Right lobe of liver (tissue), 6 donors: ENCODE data around the gene PDSS2. TPM values are rescaled to one million over a fixed set of nuclear protein-coding genes. Genes with fewer than 3 reads are reported as not detected.

Experiments
- ATAC-seq, 4 donors: fragments of 200-7000 bp; cut with Tn5 transposase; one replicate each; pipeline ENCODE4 v1.9.1; 2020; ENCODE audit warnings: mild to moderate bottlenecking in 4 of 4, moderate library complexity in 4 of 4
- DNase-seq, 3 donors: peaks; one replicate each; pipeline ENCODE4 v3.0.0-alpha.2; 2020
- H3K27ac ChIP-seq, 3 donors: fragments of 200-600 bp; one replicate each; pipeline ENCODE4 v1.8.0; 2022
- H3K27me3 ChIP-seq, 2 donors: fragments of 200-600 bp; one replicate each; pipeline ENCODE4 v1.8.0; 2022
- H3K36me3 ChIP-seq, 4 donors: fragments of 200-600 bp; sonication (generic) in 1 of 4; one replicate each; pipeline versions ENCODE4 v1.5.1 to v1.8.0; 2017 to 2022; ENCODE audit warnings: control low read depth in 1 of 4
- H3K4me1 ChIP-seq, 4 donors: fragments of 200-600 bp; sonication (generic) in 1 of 4; one replicate each; pipeline versions ENCODE4 v1.5.1 to v1.8.0; 2017 to 2022; ENCODE audit warnings: control low read depth in 1 of 4
- H3K4me3 ChIP-seq, 3 donors: fragments of 200-600 bp; one replicate each; pipeline ENCODE4 v1.8.0; 2022
- H3K9me3 ChIP-seq, 4 donors: fragments of 200-600 bp; sonication (generic) in 1 of 4; one replicate each; pipeline versions ENCODE4 v1.5.1 to v1.8.0; 2017 to 2022; ENCODE audit warnings: control low read depth in 1 of 4
- CTCF ChIP-seq, 4 donors: fragments of 200-600 bp in 3 of 4; fragments of 450-650 bp in 1 of 4; IDR thresholded peaks; one replicate each; pipeline versions ENCODE4 v1.5.1 to v1.8.0; 2016 to 2022; ENCODE audit warnings: antibody characterized with exemption in 4 of 4, mild to moderate bottlenecking in 2 of 4
- POLR2A ChIP-seq: fragments of 450-650 bp; IDR thresholded peaks from one replicate; pipeline ENCODE4 v1.6.1; 2017; ENCODE audit warnings: antibody characterized with exemption, mild to moderate bottlenecking
- WGBS: methylation state at CpG from one replicate; pipeline ENCODE4 v1.1.6; 2018; ENCODE audit warnings: low coverage, low lambda C conversion rate; ENCODE audit not compliant: insufficient coverage; ENCODE audit errors: missing lambda C conversion rate; 5-methylcytosine and 5-hydroxymethylcytosine counted together
- intact Hi-C, 2 donors: fragments of 100-400 bp; cut with DNase I; formaldehyde crosslinking; loops; one replicate each; pipeline versions ENCODE4 v1.11.2 to v1.14.1; 2022
- total RNA-seq, 6 experiments: library from RNA; depleted of rRNA in 2 of 6; stranded (reverse); fragments of >200 nt in 2 of 6; fragmentation: NEBNext Ultra II Directional in 3 of 6; extraction: Animal tissue kit (Norgen Biotek cat#: 25700) in 3 of 6; gene quantifications; one replicate each; pipeline versions ENCODE4 v1.1.0 to v1.2.4, GENCODE V29; 2016 to 2023
- donor health status: DM: no; HTN: yes; CAD: no.
- donor health status: DM: no; HTN: no; CAD: no.
- donor health status: DM: no; HTN: no; CAD: no.
- donor health status: DM: no; HTN: yes; CAD: no.
- donor health status: DM: no; HTN: yes; CAD: no.

Gene PDSS2
- total RNA-seq, 6 experiments from 2014 or later: 17.0 to 25.1 (median 19.0) TPM

- ATAC-seq: no peak
- no peaks in the 10 kb centered on the region for H3K9me3 ChIP-seq
- no peaks in the 10 kb centered on the region for H3K36me3 ChIP-seq
- H3K4me1 ChIP-seq: no peaks in the 10 kb centered on the region
- H3K27ac ChIP-seq: no peak overlapping the region
- intact Hi-C loops: no loop called here
- DNase-seq: no peak
- no peak overlapping the region for H3K4me3 ChIP-seq
- no peaks in the 10 kb centered on the region for H3K27me3 ChIP-seq
- WGBS: 92% methylated on average over 2 of the region's 2 CpGs
- TF ChIP-seq POLR2A (no peak), CTCF (IDR thresholded peaks at IDR 0.05) (no peak)
Observed at GRCh38 chr6:107390056-107390455, 69.3 kb downstream of the PDSS2 start.

- ATAC-seq (no peak), DNase-seq (no peak)
- WGBS: 89% methylated on average over 2 of the region's 2 CpGs
- no peak overlapping the region for H3K27ac ChIP-seq
- no peaks in the 10 kb centered on the region for H3K9me3 ChIP-seq
- no peak for TF ChIP-seq POLR2A
- no peak for TF ChIP-seq CTCF (IDR thresholded peaks at IDR 0.05)
- H3K4me3 ChIP-seq: no peak overlapping the region
- no peaks in the 10 kb centered on the region for H3K27me3 ChIP-seq
- H3K4me1 ChIP-seq: no peaks in the 10 kb centered on the region
- H3K36me3 ChIP-seq: no peaks in the 10 kb centered on the region
- intact Hi-C loops: no loop called here
Observed at GRCh38 chr6:107386904-107387303, 72.5 kb downstream of the PDSS2 start.

GRCh38 chr6:107386340-107386739 is 73.0 kb downstream of the PDSS2 start:
- no peak overlapping the region for H3K27ac ChIP-seq
- TF ChIP-seq CTCF (IDR thresholded peaks at IDR 0.05) (no peak), POLR2A (no peak)
- no peaks in the 10 kb centered on the region for H3K36me3 ChIP-seq
- no peaks in the 10 kb centered on the region for H3K4me1 ChIP-seq
- no peak overlapping the region for H3K4me3 ChIP-seq
- H3K27me3 ChIP-seq: no peaks in the 10 kb centered on the region
- no peak for DNase-seq
- no peaks in the 10 kb centered on the region for H3K9me3 ChIP-seq
- intact Hi-C loops: no loop called here
- peak in 2 of 4 donors; percentile 24 to 44 for ATAC-seq
- 11% methylated on average over 1 of the region's 1 CpG for WGBS

- DNase-seq (no peak), ATAC-seq (no peak)
- Histone ChIP-seq H3K4me3 (no peak overlapping the region), H3K27ac (no peak overlapping the region), H3K27me3 (no peaks in the 10 kb centered on the region), H3K9me3 (no peaks in the 10 kb centered on the region), H3K4me1 (no peaks in the 10 kb centered on the region), H3K36me3 (no peaks in the 10 kb centered on the region)
- TF ChIP-seq CTCF (IDR thresholded peaks at IDR 0.05) (no peak), POLR2A (no peak)
- intact Hi-C loops: no loop called here
Observed at GRCh38 chr6:107383705-107384104, 75.7 kb downstream of the PDSS2 start.

- TF ChIP-seq POLR2A: no peak
- no peak for TF ChIP-seq CTCF (IDR thresholded peaks at IDR 0.05)
- DNase-seq: no peak
- H3K27ac ChIP-seq: no peak overlapping the region
- ATAC-seq: no peak
- H3K9me3 ChIP-seq: no peaks in the 10 kb centered on the region
- H3K27me3 ChIP-seq: no peaks in the 10 kb centered on the region
- H3K36me3 ChIP-seq: no peaks in the 10 kb centered on the region
- no peak overlapping the region for H3K4me3 ChIP-seq
- no peaks in the 10 kb centered on the region for H3K4me1 ChIP-seq
- intact Hi-C loops: no loop called here
- WGBS: 100% methylated on average over 1 of the region's 1 CpG
Observed at GRCh38 chr6:107374264-107374663, 85.1 kb downstream of the PDSS2 start.
